Stimulated activated CD4-positive, alpha-beta T cell treated with anti-CD3 and anti-CD28 coated beads, Interleukin-4, amount 100 ng/mL, for 1 hour (primary cell): ENCODE measurements around the gene TRMT61B.

Source experiments
- DNase-seq: peaks from one replicate; pipeline ENCODE4 v3.0.0-alpha.2; 2020

Gene TRMT61B

DNA sequence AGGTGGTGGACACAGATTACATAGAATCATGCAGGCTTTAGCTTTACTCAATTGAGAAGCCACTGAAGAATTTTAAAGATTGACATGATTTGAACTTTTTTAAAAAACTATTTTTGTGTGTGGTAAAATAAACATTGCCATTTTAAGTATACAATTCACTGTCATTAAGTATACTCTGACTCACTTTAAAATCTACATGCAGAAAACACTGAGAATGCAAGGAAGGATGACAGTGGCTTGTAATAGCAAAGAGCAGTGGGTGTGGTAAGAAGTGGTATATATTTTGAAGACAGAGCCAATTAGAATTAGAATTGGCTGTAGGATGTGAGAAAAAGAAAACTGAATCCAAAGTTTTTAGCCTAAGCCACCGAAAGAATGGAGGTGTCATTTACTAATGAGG lies 14.9 kb downstream of the TRMT61B start:
- DNase-seq = no peak

DNA sequence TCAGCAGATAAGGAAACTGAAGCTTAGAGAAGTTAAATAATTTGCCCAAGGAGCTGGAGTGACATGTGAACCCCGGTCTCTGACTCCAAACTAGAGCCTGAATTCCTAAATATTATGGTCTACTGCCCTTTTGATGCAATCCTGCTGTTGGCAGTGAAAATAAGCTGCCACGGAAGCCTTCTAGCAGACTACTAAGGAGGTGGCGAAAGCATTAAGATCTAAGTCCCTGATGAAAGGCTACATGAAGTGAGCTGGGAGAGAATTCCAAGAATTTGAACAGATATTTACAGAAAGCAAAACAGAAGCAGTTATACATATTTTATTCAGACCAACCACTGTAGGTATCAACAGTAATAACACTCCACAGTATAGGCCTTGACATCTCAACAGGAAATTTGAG lies 28.1 kb downstream of the TRMT61B start:
- no peak for DNase-seq

DNA sequence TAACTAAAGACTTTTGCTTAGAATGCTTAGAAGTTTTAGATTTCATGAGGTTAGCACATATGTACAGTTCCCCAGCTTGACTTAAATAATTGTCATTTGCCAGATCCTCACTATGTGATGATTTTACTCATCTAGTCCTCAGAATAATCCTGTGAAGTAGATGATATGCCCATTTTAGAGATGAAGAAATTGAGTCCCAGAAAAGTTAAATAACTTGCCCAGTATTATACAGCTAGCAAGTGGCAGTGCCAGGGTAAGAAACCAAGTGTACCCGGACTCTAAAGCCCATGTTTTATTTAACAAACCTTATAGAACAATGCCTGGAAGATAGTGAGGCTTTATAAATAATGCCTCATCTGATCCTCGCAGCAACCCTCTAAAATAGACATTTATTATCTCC lies 31.1 kb downstream of the TRMT61B start:
- DNase-seq = no peak

DNA sequence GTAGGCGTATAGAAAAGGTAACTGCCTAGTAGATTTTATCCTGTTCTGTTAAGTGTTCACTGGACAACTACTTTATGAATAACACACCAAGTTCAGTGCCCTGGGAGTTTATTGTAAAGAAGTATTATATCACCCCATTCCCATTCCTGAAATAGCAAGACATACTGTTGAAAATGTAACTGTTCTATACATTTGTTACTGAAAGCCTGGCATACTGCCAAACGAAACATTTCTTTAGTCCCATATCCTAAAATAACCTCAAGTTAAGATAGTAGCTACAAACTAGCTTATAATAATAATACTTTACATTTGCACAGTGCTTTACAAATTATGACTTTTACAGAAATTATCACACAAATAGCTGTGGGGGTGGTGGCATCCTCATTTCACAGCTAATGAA lies 34.3 kb downstream of the TRMT61B start:
- DNase-seq = no peak

DNA sequence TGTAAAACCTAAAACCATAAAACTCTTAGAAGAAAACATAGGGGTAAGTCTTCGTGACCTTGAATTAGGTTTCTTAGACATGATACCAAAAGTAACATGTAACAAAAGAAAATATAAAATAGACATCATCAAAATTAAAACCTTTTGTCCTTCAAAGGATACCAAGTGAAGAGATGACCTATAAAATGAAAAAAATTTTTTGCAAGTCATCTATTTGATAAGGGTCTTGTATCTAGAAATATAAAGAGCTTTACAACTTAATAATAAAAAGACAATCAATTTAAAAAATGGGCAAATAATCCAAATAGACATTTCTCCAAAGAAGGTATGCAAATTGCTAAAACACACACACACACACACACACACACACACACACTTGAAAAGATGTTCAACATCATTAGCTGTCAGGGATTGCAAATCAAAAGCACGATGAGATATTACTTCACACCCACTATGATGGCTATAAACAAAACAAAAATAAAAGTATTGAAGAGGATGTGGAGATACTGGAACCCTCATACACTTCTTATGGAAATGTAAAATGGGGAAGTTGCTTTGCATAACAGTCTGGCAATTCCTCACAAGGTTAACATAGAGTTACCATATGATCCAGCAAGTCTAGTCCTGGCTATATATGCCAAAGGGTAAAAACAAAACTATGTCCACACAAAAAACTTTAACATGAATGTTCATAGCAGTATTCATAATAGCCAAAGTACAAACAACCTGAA lies 36.2 kb downstream of the TRMT61B start:
- DNase-seq = no peak

DNA sequence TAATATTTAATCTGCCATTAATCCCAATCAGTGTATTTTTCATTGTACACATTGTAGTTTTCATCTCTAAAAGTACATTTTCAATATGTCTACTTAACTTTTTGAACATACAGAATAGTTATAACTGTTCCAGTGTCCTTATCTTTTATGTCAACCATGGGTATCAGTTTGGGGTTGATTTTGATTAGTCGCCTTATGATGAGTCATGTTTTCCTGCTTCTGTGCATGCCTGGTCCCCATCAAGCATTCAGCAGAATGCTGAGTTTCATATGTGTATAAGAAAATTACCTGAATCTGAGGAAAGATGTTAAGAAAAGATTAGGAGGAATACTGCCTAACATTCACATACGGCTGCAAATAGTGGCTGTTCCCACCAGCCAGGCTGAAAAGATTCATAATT lies 41.7 kb downstream of the TRMT61B start:
- no peak for DNase-seq

DNA sequence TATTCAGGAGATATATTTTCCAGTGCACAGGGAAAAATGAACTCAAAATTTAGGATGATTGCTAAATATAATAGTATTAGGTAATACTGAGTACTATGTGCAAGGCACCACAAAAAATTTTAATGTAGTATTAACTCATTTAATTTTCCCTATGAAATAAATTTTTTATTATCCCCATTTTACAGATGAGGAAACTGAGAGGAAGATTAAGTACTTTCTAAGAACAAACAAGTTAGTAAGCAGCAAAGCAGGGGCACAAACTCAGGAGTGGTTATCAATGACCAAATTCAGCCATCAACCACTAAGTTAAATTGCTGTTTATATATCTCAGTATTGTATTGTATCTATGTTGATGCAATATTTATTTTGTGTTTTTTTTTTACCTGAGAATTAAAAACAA lies 45.2 kb downstream of the TRMT61B start:
- DNase-seq = no peak

DNA sequence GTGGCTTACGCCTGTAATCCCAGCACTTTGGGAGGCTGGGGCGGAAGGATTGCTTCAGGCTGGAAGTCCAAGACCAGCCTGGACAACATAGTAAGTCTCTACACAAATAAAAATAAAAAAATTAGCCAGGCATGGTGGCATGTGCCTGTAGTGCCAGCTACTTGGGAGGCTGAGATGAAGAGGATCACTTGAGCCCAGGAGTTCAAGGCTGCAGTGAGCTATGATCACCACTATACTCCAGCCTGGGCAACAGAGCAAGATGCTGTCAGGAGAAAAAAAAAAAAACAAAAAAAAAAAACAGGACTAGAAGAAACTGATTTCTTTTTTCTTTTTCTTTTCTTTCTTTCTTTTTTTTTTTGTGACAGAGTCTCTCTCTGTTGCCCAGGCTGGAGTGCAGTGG lies 45.9 kb downstream of the TRMT61B start:
- DNase-seq = no peak

DNA sequence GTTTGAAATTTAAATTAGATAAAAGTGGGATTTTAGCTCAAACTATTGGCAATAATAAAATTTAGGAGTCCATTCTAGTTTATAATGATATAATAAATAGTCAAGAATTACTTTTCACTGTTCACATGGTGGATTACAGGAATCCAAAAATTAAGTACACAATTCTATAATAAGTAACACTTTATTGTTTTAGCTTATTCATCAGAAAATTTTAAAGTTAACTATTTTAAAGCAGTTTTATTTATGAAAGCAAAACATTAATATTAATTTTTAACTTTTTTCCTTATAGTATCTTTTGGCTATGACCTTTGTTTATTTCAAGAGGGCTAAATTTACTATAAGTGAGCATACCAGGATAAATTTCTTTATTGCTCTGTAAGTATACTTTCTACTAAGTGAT lies 48.1 kb downstream of the TRMT61B start:
- no peak for DNase-seq

DNA sequence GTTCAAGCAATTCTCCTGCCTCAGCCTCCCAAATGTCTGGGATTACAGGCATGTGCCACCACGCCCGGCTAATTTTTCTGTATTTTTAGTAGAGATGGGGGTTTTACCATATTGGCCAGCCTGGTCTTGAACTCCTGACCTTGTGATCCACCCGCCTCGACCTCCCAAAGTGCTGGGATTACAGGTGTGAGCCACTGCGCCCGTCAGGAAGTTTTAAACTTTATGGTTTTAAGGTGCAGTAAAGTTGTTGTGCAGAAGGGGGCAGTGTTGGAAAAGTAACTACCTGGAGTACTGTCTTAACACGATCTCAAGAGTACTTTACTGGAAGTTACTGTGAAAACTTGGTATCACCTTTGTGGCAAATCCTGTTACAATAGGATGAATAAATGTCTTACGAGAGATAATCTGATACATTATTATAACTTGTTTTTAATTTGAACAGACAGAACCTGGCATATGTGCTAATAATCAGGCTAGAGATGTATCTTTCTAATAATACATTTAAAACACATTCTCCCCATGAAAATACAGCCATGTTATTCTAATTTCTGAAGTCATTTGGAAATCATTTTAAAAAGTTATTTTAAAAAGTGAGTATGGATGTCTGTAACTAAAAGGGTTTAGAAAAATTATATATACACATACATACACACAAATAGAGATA lies 48.7 kb downstream of the TRMT61B start:
- peak; percentile 11 for DNase-seq

DNA sequence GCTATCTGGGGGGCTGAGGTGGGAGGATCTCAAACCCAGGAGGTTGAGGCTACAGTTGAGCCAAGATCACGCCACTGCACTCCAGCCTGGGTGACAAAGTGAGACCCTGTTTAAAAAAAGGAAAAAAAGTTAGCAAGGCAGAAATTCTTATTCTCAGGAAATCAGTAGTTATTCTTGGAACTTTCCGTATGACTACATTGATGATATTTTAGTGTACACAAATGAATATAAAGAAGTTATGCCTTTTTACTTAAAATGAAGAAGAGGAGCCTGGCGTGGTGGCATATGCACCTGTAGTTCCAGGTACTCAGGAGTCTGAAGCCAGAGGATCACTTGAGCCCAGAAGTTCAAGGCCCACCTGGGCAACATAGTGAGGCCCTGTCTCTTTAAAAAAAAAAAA lies 52.1 kb downstream of the TRMT61B start:
- no peak for DNase-seq

DNA sequence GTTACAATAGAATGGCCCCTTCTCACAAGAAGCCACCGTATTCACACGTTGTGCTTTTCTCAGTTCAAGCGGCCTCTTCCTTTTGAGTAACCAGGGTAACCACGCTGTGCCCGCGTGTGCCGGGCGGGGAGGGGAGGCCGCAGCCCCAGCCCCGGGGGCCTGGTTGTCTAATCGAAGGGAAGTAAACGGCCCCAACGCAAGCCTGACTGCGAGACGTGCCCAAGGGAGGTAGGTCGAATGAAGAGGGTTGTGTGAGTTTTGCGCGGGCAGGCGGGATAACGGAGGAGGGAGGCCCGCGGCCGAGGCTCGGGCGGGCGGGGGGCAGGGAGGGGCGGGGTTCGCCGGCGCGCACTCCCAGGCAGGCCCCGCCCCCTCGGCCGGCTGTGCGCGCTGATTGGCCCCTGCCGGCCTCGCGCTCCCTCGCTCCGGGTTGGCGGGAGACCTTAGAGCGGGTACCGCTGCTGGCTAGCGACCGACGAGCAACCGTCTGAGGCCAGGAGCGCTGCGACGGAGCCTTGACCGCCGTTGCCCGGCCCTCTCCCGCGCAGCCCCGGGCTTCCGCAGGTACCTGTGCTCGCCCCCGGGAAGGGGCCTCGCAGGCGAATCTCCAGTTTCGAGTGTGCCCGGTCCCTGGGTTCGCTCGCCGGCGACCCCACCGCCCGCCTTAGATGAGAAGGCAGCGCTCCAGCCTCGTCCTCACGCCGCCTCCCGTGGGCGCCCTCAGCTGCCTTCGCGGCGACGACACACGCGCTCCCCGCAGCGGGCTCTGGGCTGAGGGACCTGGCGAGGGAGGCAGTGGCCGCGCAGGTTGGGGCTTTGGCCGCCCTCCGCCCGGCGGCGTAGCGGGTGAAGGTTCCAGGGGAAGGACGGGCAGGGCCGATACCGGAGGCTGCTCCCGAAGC lies 59.5 kb downstream of the TRMT61B start, which contains the start of gene SPDYA:
Gene SPDYA (plus strand): TSS at position 451 of the 902 bp plus-strand sequence. CDS start 5,181 bp downstream, outside the sequence.
- DNase-seq = peak; percentile 81

DNA sequence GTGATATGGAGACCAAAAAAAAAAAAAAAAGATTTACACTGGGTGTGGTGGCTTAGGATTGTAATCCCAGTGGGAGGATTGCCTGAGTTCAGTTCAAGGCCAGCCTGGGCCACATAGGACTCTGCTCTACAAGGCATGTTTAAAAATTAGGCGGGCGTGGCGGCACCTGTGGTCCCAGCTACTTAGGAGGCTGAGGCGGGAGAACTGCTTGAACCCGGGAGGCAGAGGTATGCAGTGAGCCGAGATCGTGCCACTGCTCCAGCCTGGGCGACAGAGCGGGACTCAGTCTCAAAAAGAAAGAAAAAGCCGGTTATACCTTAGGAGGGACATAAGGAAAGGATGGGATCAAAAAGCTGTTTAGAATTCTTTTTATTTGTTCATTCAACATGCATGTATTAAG lies 60.2 kb downstream of the TRMT61B start:
- DNase-seq = no peak

DNA sequence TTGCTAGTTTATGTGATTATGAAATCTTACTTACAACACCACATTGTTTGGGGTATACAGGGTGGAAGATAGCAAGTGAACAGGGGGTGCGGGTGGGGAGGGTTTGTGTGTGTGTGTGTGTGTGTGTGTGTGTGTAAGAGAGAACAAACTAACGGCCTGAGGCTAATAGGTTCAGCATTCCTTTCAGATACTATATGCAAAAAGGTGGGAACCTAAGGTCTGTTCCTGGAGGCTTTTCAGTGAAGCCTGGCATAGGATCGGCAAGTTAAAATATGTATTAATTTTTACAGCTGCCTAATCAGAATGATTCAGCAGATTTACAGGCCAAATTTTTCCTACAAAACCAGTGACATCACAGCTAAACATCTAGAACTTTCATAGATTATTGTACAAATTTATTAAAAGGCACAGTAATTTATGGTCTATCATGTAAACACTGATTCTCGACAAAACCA lies 67.1 kb downstream of the TRMT61B start:
- DNase-seq = no peak

DNA sequence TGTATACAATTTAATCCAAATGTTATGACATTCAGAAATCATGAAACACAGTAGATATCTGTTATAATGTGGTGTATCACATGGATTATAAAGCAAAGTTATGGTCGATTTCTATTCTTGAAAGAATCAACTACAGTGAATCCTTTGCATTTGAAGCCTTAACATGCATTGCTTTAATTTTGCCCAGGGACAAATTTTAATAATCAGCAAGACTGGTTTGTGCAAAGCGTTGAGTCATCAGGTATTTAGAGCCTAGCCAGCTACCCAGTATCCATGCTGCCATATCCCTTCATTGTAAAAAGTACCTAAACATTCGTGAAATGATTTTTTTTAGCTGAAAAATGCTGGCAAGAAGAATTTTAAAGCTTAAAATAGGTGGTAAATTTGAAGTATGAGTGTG lies 68.4 kb downstream of the TRMT61B start:
- DNase-seq = no peak
